Activated naive CD4-positive, alpha-beta T cell treated with anti-CD3 and anti-CD28 coated beads for 36 hours (primary cell): Measurements from ENCODE around the gene CCDC91. TPM values are rescaled to one million over a fixed set of nuclear protein-coding genes. Genes with fewer than 3 reads are reported as not detected.

Experiments
- CTCF ChIA-PET: fragments of 350-600 bp; sonication (Branson Sonifier 250); formaldehyde crosslinking; loops from one replicate; lab custom pipeline; 2021; ENCODE audit warnings: antibody characterized with exemption; lab: Charles Lee
- DNase-seq: peaks from one replicate; pipeline ENCODE4 v3.0.0-alpha.2; 2020
- H3K27ac Mint-ChIP-seq: one replicate; pipeline ENCODE4 v1.8.0; 2021; ENCODE audit warnings: mild to moderate bottlenecking, mixed read lengths
- H3K27me3 Mint-ChIP-seq: one replicate; pipeline ENCODE4 v1.8.0; 2021; ENCODE audit warnings: low read depth, mixed read lengths
- H3K36me3 Mint-ChIP-seq: one replicate; pipeline ENCODE4 v1.8.0; 2021; ENCODE audit warnings: low read depth, mixed read lengths
- H3K4me1 Mint-ChIP-seq: one replicate; pipeline ENCODE4 v1.8.0; 2021; ENCODE audit warnings: low read depth, mixed read lengths
- H3K4me3 Mint-ChIP-seq: one replicate; pipeline ENCODE4 v1.8.0; 2021; ENCODE audit warnings: mild to moderate bottlenecking, moderate library complexity, mixed read lengths
- H3K9me3 Mint-ChIP-seq: one replicate; pipeline ENCODE4 v1.8.0; 2021; ENCODE audit warnings: mixed read lengths
- intact Hi-C: fragments of 100-400 bp; cut with micrococcal nuclease; formaldehyde crosslinking; loops from one replicate; pipeline ENCODE4 v1.15.1; 2023
- total RNA-seq, 2 experiments: library from RNA; stranded (reverse); gene quantifications; one replicate each; pipeline ENCODE4 v1.2.3, GENCODE V29; 2021

Gene CCDC91
- total RNA-seq, 2 experiments from 2014 or later, result 15.3 to 16.1 TPM

DNA sequence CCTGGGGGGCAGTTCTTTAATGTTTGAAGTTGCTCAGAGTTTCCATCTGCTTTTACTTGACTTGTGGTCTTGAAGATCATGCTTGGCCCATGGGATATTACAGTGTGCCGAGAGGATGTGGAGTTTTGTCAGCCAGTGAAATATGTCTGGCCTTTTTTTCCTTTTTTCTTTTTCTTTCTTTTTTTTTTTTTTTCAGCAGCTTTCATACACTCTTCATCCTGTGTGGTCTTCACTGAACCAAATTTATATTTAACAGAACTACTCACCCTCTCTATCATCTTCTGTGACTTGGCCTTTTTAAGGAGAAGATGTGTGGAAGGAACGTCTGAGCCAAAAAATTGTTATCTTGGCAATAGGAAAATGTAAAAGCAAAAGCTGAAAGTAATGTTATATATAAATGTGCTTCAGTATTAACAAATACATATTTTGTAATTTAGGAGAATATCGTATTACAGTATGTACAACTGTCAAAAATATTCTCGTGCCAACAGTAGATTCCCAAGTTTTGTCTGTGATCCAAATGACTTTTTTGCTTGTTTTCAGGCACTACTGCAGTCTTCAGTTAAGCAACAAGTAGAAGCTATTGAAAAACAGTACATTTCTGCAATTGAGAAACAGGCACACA, 200.6 kb downstream of the CCDC91 start:
- peaks cover 44% of the 10 kb centered on the region for H3K36me3 Mint-ChIP-seq
- H3K4me1 Mint-ChIP-seq, result no peaks in the 10 kb centered on the region
- no peak overlapping the region for H3K4me3 Mint-ChIP-seq
- DNase-seq, result no peak
- H3K27ac Mint-ChIP-seq, result no peak overlapping the region
- H3K27me3 Mint-ChIP-seq, result no peaks in the 10 kb centered on the region
- CTCF ChIA-PET, result interaction anchor here (0.6 kb wide), 1 partner anchor 240 kb away, joined by 5 read pairs; no protein-coding TSS in a partner anchor
- no peaks in the 10 kb centered on the region for H3K9me3 Mint-ChIP-seq
- intact Hi-C loops, result no loop called here

DNA sequence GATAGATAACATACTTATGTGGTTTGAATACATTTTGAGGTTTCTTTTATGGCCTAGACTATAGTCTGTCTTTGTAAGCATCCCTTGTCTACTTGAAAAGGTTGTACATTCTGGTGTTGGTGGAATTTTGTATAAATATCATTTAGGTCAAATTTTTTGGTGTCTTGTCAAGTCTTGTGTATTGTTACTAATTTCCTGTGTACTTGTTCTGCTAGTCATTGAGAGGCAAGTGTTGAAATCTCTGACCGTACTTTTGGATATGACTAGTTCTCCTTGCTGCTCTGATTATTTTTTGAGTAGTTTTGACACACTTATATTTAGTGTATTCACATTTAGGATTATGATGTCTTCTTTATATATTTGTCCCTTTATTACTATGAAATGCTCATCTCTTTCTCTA, 219.6 kb downstream of the CCDC91 start:
- Mint-ChIP-seq H3K36me3 (peaks cover 31% of the 10 kb centered on the region), H3K9me3 (no peaks in the 10 kb centered on the region), H3K27me3 (no peaks in the 10 kb centered on the region), H3K27ac (no peak overlapping the region), H3K4me3 (no peak overlapping the region), H3K4me1 (no peaks in the 10 kb centered on the region)
- no peak for DNase-seq
- intact Hi-C loops, result no loop called here
- CTCF ChIA-PET, result no interaction called here

DNA sequence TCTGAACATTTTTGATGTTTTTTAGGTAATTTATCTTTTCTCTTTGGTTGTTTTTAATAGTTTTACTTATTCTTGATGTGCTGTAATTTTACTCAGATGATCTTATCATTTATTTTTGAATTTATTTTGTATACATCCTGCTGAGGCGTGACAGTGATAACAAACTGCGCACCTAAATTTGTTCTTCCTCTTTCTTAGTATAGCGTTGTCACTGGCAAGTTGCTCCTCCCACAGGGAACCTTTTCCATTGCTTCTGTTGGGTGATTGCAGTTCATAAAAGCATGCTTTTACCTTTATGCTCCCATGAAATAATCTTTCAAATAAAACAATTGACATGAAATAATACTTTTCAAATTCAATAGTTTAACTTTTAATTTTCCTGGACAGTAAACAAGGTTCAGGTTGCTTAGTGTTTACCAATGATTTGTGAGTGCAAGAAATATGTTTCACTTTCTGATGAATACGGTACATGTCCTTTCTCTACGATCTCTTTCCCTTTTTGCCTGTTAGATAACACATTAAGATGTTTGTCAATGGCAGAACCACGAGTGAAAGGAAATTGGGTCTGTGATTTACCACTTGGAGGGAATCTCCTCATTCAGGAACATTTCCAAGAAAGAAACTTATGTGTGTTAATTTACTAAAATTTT, 223.3 kb downstream of the CCDC91 start:
- CTCF ChIA-PET, result no interaction called here
- no peak overlapping the region for H3K27ac Mint-ChIP-seq
- H3K27me3 Mint-ChIP-seq, result no peaks in the 10 kb centered on the region
- H3K4me1 Mint-ChIP-seq, result no peaks in the 10 kb centered on the region
- H3K4me3 Mint-ChIP-seq, result no peak overlapping the region
- H3K9me3 Mint-ChIP-seq, result no peaks in the 10 kb centered on the region
- intact Hi-C loops, result no loop called here
- peaks cover 18% of the 10 kb centered on the region for H3K36me3 Mint-ChIP-seq
- no peak for DNase-seq

DNA sequence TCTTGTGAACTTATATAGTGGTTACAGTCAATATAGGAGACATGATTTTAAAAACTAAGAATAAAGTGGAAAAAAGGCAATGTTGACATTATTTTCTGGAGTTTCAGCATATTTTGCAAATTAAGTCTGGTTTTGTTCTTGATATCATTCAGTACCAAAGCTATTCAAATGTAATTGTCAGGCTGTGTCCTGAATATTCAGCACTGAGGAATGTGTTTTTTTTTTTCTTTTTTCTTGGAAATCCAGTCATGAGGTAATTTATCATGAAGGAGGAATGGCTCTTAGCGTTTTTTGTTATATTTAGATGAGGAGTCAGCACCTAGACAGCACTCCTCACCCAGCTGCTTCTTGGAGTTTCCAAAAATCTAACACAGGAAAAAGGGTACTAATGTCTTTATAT, 225.5 kb downstream of the CCDC91 start:
- no peak overlapping the region for H3K4me3 Mint-ChIP-seq
- no peaks in the 10 kb centered on the region for H3K27me3 Mint-ChIP-seq
- CTCF ChIA-PET, result no interaction called here
- intact Hi-C loops, result no loop called here
- no peaks in the 10 kb centered on the region for H3K9me3 Mint-ChIP-seq
- peaks cover 20% of the 10 kb centered on the region for H3K36me3 Mint-ChIP-seq
- DNase-seq, result no peak
- no peak overlapping the region for H3K27ac Mint-ChIP-seq
- H3K4me1 Mint-ChIP-seq, result no peaks in the 10 kb centered on the region

DNA sequence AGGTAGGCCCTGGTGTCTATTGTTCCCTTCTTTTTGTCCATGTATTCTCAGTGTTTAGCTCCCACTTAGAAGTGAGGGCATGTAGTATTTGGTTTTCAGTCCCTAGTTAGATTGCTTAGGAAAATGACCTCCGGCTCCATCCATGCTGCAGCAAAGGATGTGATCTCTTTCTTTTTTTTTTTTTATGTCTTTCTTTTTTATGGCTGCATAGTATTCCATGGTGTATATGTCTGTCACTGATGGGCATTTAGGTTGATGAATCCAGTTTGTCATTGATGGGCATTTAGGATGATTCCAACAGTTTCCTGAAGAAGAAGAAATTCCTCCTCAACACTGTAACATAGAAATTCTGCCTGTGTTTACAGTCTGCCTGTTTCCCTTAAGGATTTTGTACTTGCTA, 231.1 kb downstream of the CCDC91 start:
- intact Hi-C loops, result no loop called here
- Mint-ChIP-seq H3K4me1 (no peaks in the 10 kb centered on the region), H3K4me3 (no peak overlapping the region), H3K36me3 (peaks cover 6% of the 10 kb centered on the region), H3K27me3 (no peaks in the 10 kb centered on the region), H3K27ac (no peak overlapping the region), H3K9me3 (peaks cover 2% of the 10 kb centered on the region)
- CTCF ChIA-PET, result no interaction called here
- no peak for DNase-seq

- H3K27me3 Mint-ChIP-seq, result no peaks in the 10 kb centered on the region
- intact Hi-C loops, result no loop called here
- H3K9me3 Mint-ChIP-seq, result peaks cover 2% of the 10 kb centered on the region
- H3K36me3 Mint-ChIP-seq, result peaks cover 6% of the 10 kb centered on the region
- no peaks in the 10 kb centered on the region for H3K4me1 Mint-ChIP-seq
- H3K4me3 Mint-ChIP-seq, result no peak overlapping the region
- no peak overlapping the region for H3K27ac Mint-ChIP-seq
- DNase-seq, result no peak
- CTCF ChIA-PET, result no interaction called here
Observed at GRCh38 chr12:28424965-28425364, 234.7 kb downstream of the CCDC91 start.

DNA sequence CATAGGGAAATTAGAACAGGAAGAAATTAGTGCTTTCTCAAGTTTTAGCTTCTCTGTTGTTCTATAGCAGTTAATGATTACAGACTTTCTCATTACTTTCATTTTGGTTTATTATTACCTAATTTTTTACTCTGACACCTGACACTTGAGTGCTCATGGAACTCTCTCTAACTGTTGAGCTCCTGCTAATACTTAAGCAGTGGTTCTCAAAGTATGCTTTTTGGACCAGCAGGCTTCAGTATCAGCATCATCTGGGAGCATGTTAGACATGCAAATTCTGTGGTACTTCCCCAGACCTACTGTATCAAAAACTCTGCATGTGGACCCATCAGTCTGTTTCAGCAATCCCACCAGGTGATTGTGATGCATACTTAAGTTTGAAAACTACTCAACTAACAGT, 235.3 kb downstream of the CCDC91 start:
- Mint-ChIP-seq H3K9me3 (peaks cover 2% of the 10 kb centered on the region), H3K27me3 (no peaks in the 10 kb centered on the region), H3K4me1 (no peaks in the 10 kb centered on the region), H3K36me3 (peaks cover 4% of the 10 kb centered on the region), H3K27ac (no peak overlapping the region), H3K4me3 (no peak overlapping the region)
- CTCF ChIA-PET, result no interaction called here
- intact Hi-C loops, result no loop called here
- DNase-seq, result no peak

- Mint-ChIP-seq H3K4me3 (no peak overlapping the region), H3K27me3 (no peaks in the 10 kb centered on the region), H3K27ac (no peak overlapping the region), H3K4me1 (no peaks in the 10 kb centered on the region), H3K9me3 (no peaks in the 10 kb centered on the region), H3K36me3 (no peaks in the 10 kb centered on the region)
- DNase-seq, result no peak
- CTCF ChIA-PET, result no interaction called here
- intact Hi-C loops, result no loop called here
Observed at GRCh38 chr12:28427046-28427445, 236.8 kb downstream of the CCDC91 start.

DNA sequence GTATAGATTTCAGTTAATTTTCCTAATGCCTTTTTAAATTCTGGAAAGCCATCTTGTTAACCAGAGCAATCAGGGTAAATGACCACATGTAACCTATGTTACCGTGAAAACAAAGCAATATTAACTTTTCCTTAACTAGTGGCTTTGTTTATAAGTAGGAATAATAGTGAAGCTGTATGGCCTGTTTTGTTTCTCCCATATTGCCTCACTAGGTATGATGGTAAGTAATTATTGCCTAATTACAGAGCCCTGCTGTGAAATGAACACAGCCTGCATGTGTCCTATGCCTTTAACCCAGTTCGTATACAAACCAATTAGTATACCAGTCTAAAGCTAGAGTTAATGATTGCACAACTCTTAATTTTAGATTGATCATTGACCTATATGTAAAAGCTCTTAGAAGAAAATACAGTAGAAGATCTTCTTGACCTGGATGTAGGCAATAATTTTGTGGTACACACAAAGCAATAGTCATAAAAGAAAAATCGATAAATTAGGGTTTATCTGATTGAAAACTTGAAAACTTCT, 249.9 kb downstream of the CCDC91 start:
- DNase-seq, result no peak

GRCh38 chr12:28442101-28442500, 251.8 kb downstream of the CCDC91 start:
- CTCF ChIA-PET, result no interaction called here
- H3K27me3 Mint-ChIP-seq, result no peaks in the 10 kb centered on the region

More for the DNA sequence above, 249.9 kb downstream of the CCDC91 start:
- intact Hi-C loops, result no loop called here
- Mint-ChIP-seq H3K9me3 (no peaks in the 10 kb centered on the region), H3K4me1 (peaks cover 4% of the 10 kb centered on the region), H3K36me3 (peaks cover 9% of the 10 kb centered on the region), H3K27me3 (no peaks in the 10 kb centered on the region), H3K4me3 (no peak overlapping the region), H3K27ac (no peak overlapping the region)
- CTCF ChIA-PET, result no interaction called here

GRCh38 chr12:28443337-28443736, 253.1 kb downstream of the CCDC91 start:
- H3K4me1 Mint-ChIP-seq, result peaks cover 4% of the 10 kb centered on the region
- no peak overlapping the region for H3K4me3 Mint-ChIP-seq
- no peak overlapping the region for H3K27ac Mint-ChIP-seq
- no peaks in the 10 kb centered on the region for H3K9me3 Mint-ChIP-seq
- CTCF ChIA-PET, result no interaction called here
- DNase-seq, result no peak
- peaks cover 6% of the 10 kb centered on the region for H3K36me3 Mint-ChIP-seq
- intact Hi-C loops, result no loop called here
- H3K27me3 Mint-ChIP-seq, result no peaks in the 10 kb centered on the region

More at GRCh38 chr12:28442101-28442500, 251.8 kb downstream of the CCDC91 start:
- intact Hi-C loops, result no loop called here
- no peak overlapping the region for H3K27ac Mint-ChIP-seq
- peaks cover 4% of the 10 kb centered on the region for H3K4me1 Mint-ChIP-seq
- peaks cover 6% of the 10 kb centered on the region for H3K36me3 Mint-ChIP-seq
- no peak for DNase-seq
- no peak overlapping the region for H3K4me3 Mint-ChIP-seq
- H3K9me3 Mint-ChIP-seq, result no peaks in the 10 kb centered on the region

- Mint-ChIP-seq H3K9me3 (no peaks in the 10 kb centered on the region), H3K27ac (no peak overlapping the region), H3K4me1 (no peaks in the 10 kb centered on the region), H3K36me3 (peaks cover 8% of the 10 kb centered on the region), H3K27me3 (no peaks in the 10 kb centered on the region), H3K4me3 (no peak overlapping the region)
- CTCF ChIA-PET, result no interaction called here
- DNase-seq, result no peak
- intact Hi-C loops, result no loop called here
Observed at GRCh38 chr12:28446031-28446430, 255.8 kb downstream of the CCDC91 start.

GRCh38 chr12:28453686-28454085, 263.4 kb downstream of the CCDC91 start:
- H3K4me1 Mint-ChIP-seq, result no peaks in the 10 kb centered on the region
- H3K27ac Mint-ChIP-seq, result no peak overlapping the region
- no peak for DNase-seq
- CTCF ChIA-PET, result no interaction called here
- no peaks in the 10 kb centered on the region for H3K27me3 Mint-ChIP-seq
- H3K9me3 Mint-ChIP-seq, result no peaks in the 10 kb centered on the region
- no peak overlapping the region for H3K4me3 Mint-ChIP-seq
- intact Hi-C loops, result no loop called here
- peaks cover 20% of the 10 kb centered on the region for H3K36me3 Mint-ChIP-seq
